Measurements from ENCODE around the gene POFUT2.

POFUT2 gene

GRCh38 chr21:45287438-45288391 lies at the start of gene POFUT2:
POFUT2 (minus strand) TSS chr21:45287895; CDS start chr21:45287871, 24 bp downstream.
- peak; percentile 96 for DNase-seq (ENCODE audit: low spot score)

GRCh38 chr21:45336870-45337269 lies 49.2 kb upstream of the POFUT2 start:
- no peak for DNase-seq (ENCODE audit: low spot score)

GRCh38 chr21:45336535-45336810 lies 48.8 kb upstream of the POFUT2 start:
- no peak for DNase-seq (ENCODE audit: low spot score)

GRCh38 chr21:45335761-45336534 lies 48.3 kb upstream of the POFUT2 start:
- DNase-seq (ENCODE audit: low spot score), result no peak

GRCh38 chr21:45335151-45335760 lies 47.6 kb upstream of the POFUT2 start:
- no peak for DNase-seq (ENCODE audit: low spot score)

GRCh38 chr21:45334591-45335081 lies 46.9 kb upstream of the POFUT2 start:
- no peak for DNase-seq (ENCODE audit: low spot score)

GRCh38 chr21:45334134-45334533 lies 46.4 kb upstream of the POFUT2 start:
- DNase-seq (ENCODE audit: low spot score), result no peak

- no peak for DNase-seq (ENCODE audit: low spot score)
These were observed 46.0 kb upstream of the POFUT2 start for GRCh38 chr21:45333583-45334121.

GRCh38 chr21:45332981-45333582 lies 45.4 kb upstream of the POFUT2 start:
- DNase-seq (ENCODE audit: low spot score), result no peak

- DNase-seq (ENCODE audit: low spot score), result no peak
These were observed 44.7 kb upstream of the POFUT2 start for GRCh38 chr21:45332415-45332814.

- no peak for DNase-seq (ENCODE audit: low spot score)
These were observed 43.9 kb upstream of the POFUT2 start for GRCh38 chr21:45331531-45332147.

GRCh38 chr21:45330851-45331261 lies 43.2 kb upstream of the POFUT2 start:
- DNase-seq (ENCODE audit: low spot score), result no peak

- DNase-seq (ENCODE audit: low spot score), result no peak
These were observed 42.5 kb upstream of the POFUT2 start for GRCh38 chr21:45330075-45330781.

GRCh38 chr21:45329261-45330074 lies 41.8 kb upstream of the POFUT2 start:
- no peak for DNase-seq (ENCODE audit: low spot score)

- no peak for DNase-seq (ENCODE audit: low spot score)
These were observed 40.8 kb upstream of the POFUT2 start for GRCh38 chr21:45328198-45329091.

GRCh38 chr21:45327441-45328197 lies 39.9 kb upstream of the POFUT2 start:
- DNase-seq (ENCODE audit: low spot score), result no peak

- DNase-seq (ENCODE audit: low spot score), result no peak
These were observed 39.3 kb upstream of the POFUT2 start for GRCh38 chr21:45326891-45327440.

Data from NAMALWA (cell line).